GM18861 (cell line): ENCODE results near the gene GYG2.
A peak's percentile ranks its signal among the peaks of the same experiment; 100 is the strongest.

Source experiments
- ATAC-seq: cut with Tn5 transposase; IDR thresholded peaks from one replicate; pipeline ENCODE4 v1.9.1; 2021; ENCODE audit not compliant: unreplicated experiment

GYG2 gene

DNA sequence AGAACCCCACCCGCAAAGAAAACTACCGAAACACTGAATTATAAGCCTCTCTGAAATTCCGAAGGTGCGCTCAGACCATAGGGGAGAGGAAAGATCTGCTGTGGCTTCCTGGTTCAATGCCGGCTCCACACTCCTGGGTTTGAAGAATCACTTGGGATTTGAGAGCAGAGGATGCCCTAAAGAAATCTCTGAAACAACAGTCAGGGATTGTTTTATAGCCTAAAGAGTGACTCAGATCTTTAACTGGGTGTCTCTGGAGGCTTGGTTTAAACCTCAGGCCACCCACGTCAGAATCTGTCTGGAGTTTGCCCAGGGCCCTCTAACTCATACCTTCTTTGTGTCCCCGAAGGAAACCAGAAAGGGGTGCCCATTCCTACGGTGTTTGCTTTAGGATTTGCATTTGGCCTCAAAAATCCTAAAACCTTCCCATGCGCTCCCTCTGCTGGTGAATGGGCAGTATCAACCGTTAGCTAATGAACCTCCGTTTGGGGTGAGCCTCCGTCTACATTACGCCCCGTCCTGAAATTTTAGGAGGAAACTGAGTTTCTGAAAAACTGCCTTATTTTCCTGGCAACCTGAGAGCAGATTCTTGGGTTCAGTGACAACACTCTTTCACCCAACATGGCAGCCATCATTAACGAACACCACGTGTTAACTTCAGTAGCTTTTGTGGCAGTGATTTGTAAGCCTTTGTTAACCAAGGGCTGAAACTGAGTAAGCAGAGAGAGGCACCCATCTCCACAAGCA, 16.4 kb upstream of the GYG2 start:
- ATAC-seq = peak; percentile 68

DNA sequence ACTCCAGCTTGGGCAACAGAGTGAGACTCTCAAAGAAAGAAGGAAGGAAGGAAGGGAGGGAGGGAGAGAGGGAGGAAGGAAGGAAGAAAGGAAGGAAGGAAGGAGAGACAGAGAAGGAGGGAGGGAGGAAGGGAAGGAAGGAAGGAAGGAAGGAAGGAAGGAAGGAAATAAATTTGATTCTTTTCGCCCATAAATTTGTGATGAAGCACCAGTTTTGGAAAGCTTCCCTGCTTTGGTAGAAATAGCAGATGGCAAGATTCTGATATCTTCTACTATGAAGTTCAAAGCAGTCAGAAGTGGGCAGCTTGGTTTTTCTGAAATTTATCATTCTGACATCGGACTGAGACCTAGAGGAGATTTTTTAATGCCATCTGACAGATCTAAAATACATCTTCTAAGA, 11.7 kb upstream of the GYG2 start:
- no peak for ATAC-seq

DNA sequence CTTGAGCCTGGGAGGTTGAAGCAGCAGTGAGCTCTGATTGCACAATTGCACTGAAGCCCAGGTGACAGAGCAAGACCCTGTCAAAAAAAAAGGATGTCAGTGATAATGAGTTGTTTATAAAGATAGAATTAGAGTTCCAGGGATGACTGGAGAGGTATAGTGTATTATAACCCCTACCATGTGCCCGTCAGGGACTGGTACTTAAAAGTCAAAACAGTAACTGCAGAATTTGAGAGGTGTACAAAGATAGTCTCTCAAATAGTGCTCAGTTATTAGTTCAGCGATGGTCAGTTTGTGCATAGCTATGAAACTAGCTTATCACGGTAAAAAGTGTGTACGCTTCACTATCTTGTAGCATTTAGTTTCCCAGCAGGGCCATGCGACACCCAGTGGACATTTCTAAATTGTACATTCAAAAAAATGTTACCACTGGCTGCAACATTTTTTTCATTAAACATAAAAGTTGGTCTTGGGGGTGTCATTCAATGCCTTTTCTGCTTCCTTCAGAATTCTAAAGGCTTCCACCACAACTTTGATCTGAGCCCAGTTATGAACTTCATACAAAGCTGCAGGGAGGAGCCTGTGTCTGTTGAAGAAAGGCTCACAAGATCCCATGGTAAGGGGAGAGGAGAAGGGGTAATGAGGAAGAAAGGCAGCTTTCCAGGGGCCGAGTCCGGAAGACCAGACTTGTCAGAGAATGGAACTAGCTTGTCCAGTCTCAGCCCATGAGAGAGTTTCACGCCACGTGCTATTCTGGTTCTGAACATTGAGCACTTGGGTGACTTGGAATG, 9.2 kb upstream of the GYG2 start:
- no peak for ATAC-seq

DNA sequence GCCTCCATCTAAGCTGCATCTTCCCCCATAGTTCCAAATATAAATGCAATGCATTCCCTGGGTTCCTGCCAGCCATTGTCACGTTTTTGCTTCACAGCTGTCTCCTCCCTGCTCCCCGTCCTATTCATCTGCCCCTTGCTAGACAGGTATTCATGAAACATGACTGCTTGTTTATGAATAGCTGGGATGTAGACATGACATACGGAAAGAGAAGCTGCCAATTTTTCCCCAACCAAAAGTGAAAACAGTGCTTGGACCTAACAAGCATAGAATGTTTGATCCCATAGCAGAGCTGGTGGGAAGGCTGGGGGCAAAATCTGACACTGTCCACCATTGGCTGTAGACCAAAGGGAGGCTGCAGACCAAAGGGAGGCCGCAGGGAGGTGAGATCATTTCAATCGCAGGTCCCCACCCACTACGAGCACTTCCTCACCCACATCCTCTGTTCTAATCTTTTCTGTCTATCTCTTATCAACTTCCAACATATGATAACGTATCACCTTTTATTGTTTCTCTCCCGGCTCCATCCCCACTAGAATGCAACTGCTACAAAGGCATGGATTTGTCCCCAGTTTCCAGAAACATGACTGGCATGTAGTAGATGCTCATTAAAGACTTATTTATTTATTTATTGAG, 8.5 kb upstream of the GYG2 start:
- ATAC-seq = no peak

DNA sequence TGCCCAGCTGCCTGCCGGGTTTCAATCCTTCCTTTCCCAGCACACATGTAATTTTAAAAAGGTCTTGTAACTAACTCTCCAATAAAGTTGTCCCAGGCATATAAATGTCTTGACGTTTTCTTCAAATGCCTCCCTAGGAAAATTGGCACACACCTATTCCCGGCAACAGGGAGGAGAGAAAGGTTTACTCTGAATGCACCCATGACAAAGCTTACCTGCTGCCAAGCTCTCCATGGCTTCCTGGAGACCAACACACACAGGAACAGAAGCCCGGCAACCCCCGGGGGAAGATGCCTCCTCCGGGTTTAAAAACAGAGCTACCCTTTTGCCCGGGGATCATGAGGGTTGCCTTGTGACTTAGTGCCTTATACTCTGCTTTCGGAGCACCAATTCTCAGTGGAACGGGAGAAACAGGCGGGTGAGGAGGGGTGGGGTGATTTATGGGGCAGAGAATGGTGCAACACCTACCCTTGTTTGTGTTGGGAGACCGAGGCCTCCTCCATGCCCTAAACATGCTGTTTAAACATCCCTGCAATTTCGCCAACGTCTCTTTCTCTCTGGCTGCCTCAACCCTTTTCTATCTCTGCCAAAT, 4.8 kb upstream of the GYG2 start:
- ATAC-seq = no peak

DNA sequence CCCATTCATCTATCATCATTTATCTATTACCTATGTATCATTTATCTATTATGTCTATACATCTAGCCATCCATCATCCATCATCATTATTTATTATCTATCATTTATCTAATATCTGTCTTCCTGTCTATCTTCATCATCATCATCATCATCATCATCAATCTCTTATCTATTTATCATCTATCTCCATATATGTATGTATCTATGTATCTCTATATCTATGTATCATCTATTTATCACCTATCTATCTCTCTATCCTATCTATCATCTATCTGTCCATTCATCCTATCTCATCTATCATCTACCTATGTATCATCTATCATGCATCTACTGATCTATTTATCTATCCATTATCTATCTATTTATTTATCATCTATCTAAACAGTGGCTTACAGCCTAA, 3.8 kb upstream of the GYG2 start:
- no peak for ATAC-seq

DNA sequence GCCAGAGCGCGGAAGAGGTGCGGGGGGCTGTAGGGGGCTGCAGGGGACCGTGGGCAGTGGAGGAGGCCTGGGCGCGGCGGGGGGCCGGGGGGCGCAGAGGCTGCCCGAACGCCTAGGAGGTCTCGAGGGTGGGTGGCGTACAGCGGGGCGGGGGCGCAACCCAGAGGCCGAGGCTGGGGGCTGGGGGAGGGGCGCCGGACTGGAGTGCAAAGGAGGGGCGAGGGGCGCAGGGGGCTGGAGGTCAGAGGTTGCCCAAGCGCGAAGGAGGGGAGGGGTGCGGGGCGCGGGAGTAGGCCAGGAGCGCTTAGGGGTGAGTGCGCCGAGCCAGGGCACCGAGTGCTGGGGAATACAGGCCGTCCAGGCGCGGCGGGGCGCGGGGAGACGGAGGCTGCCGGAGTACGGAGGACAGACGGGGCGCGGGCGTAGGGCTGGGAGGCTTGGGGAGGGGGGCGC, 255 bp downstream of the GYG2 start:
- no peak for ATAC-seq

DNA sequence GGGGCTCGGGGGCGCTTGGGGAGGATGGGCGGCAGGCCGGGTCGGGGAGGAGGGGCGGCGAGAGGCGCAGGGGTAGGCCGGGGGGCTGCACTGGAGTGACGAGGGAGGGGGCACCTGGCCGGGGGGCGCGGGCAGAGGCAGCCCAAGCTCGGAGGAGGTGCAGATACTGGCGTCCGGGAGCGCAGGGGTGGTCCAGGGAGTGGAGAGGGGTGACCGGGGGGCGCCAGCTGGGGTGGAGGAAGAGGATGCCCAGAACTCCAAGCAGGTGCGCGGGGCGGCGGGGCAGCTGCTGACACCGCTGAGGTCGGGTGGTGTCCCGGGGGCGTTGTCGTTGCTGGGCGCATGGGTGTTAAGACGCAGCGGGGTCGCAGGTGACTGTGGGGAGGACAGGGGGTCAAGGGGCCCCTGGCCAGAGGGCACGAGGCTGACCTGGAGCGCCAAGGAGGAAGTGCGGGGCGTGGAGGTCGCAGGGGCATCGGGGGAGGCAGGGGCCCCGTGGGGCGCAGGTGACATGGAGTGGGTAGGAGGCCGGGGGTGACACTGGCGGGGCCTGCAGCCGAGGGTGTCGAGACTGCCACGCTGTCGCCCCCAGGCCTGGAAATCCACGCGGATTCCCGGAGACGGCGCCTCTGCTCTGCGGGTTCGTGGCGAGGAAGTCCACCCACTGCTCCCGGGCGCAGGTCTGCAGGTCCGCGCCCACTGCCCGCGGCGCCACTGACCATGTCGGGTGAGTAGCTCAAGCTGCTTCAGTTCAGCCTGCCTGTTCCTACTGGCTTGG, 928 bp downstream of the GYG2 start:
- ATAC-seq = no peak

DNA sequence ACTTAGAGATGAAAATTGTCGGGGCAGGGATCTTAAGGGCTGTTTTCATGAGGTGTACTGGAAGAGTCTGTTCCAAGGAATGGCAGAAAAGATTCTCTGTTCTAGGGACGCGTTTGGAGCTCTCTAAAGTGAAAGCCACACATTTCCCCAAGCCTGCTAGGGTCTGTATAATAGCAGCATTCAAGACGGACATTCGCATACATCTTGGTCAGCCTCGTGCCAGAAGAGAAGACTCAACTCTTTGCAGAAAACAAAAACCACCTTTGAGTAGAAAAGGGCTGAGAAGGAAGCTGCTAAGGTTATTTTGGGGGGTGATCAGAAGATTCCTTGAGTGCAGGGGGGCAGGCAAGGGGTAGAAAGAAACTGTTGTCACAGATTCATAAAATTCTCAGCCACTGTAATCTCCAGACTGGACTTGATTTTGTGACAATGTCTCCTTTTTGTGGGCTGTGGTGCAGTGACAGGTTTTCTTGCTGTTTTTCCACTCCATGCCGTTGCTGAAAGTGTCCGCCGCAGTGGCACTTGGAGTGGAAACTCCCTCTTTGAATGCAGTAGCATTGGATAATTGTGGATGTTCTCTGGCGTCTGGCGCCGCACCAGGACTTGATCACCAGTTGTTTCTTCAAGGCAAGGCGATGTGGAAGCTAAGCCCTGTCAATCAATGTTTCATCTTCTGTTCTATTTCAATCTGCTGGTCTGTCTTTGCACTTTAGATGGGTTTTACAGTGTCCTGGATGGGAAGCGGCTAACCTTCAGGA, 2.9 kb downstream of the GYG2 start:
- no peak for ATAC-seq

DNA sequence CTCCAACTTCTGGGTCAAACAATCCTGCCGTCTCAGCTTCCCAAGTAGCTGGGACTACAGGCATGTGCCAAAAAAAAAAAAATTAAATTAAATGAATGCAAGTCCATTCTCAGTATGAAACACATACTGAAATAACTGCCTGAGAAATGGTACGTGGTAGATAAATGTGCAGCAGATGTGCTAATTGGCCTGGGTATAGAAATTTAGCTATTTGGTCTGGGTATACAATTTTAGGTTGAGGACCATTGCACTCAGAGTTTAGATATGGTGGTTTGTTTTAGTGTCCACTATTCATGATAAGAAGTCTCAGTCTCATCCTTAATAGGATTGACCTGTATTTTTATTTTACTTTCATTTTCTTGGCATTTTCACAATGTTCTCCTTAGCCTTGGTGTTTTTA, 9.2 kb downstream of the GYG2 start:
- ATAC-seq = no peak

DNA sequence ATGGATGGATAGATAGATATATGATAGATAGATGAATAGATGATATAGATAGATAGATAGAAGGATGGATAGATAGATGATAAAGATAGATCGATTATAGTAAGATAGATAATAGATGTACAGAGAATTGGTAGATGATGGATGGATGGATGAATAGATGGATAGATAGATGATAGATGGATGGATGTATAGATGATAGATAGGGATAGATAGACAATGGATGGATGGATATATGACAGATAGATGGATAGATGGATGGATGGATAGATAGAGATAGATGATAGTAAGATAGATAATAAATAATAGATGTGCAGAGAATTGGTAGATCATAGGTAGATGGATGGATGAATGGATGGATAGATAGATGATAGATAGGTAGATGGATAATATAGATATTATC, 12.2 kb downstream of the GYG2 start:
- ATAC-seq = no peak

DNA sequence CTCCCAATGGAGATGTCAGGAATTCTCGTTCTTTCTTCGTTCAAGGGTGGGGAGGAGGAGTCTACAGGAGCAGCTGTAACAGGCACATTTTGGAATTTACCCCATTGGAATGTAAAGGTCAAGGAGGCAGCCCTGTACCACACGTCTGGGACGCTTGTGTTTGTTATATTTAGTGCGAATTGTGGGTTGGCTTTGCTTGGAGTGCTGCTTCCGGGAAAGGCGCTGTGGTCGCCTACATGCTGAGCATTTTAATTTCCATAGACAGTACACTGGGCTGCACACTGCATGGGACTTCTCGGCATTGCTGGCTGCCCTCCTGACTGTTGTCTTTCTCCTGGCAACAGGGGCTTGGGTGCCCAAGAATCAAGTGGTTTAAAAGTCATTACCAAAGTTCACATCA, 12.8 kb downstream of the GYG2 start:
- ATAC-seq = no peak

DNA sequence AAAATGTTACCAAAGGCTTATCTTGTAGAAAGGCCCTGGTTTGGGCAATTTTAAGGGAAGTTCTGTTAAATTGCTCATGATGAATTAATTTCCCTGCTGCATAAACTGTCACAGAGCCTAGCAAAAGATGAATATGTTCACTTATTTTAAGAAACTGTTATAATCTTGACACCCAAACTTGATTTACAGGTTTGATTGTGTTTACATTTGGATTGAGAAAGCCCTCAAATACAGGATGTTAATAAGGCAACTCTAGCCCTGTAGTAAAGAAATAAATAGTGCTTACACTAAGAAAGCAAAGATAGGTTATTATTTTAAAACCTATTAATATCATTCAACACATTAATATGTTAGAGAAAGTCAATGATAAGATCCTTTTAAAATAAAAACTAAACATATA, 18.3 kb downstream of the GYG2 start:
- ATAC-seq = no peak

DNA sequence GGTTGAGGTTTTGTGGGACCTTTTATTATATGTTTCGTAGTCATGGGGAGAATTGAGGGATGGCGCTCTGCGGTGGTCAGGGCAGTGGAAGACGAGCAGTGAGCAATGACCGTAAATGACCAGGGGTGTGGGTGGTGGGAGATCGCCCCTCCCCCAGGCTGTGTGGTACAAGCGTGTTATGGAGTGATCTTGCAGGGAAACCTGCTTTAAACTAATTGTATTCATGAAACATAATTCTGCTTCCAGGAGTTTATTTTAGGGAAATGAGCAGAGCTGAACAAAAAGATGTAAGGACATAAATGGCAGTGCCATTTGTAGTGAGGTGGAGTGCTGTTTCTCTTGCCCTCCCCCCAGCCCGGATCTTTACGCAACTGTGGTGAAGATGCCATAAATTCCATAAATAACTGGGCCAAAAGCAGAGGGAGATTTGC, 20.2 kb downstream of the GYG2 start:
- ATAC-seq = no peak

DNA sequence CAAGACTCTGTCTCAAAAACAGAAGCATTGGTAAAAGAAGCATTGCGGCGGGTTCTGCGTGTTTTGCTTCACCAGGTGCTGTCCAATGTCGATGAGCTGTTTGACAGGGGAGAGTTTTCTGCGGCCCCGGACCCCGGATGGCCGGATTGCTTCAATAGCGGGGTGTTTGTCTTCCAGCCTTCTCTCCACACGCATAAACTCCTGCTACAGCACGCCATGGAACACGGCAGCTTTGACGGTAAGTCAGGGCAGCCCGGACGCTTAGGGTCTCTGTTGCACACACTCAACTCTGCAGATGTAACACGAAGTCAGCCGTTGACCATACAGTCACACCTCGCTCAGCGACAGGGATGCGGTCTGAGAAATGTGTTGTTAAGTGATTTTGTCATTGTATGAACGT, 26.2 kb downstream of the GYG2 start:
- no peak for ATAC-seq

DNA sequence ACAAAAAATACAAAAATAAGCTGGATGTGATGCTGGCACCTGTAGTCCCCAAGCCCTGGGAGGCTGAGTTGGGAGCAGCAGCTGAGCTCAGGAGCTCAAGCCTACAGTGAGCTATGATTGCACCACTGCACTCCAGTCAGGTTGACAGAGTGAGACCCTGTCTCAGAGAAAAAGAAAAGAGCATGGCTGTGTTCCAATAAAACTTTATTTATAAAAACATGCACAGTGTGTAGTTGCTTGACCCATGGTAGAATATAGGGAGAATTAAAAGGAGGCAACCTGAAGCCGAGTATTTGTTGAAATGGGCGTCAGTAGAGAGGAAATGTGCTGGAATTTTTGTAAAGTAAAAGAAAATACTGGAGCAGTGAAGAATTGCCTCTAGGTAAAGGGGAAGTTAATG, 27.0 kb downstream of the GYG2 start:
- ATAC-seq = no peak

DNA sequence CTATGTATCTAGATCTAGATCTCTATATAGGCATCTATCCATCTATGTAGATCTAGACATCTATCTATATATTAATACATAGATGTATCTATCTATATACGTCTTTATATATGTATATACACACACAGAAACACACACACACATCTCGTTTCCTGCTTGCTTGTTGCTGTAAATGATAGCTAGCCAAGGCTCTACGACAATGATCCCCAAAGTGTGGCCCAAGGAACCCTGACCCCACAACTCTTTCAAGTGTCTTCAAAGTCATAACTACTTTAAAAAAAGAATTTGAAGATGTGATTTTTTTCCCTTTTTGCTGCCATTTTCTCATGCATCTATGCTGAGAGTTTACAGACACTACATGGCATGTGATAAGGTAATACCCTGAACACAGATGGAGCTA, 28.8 kb downstream of the GYG2 start:
- no peak for ATAC-seq

DNA sequence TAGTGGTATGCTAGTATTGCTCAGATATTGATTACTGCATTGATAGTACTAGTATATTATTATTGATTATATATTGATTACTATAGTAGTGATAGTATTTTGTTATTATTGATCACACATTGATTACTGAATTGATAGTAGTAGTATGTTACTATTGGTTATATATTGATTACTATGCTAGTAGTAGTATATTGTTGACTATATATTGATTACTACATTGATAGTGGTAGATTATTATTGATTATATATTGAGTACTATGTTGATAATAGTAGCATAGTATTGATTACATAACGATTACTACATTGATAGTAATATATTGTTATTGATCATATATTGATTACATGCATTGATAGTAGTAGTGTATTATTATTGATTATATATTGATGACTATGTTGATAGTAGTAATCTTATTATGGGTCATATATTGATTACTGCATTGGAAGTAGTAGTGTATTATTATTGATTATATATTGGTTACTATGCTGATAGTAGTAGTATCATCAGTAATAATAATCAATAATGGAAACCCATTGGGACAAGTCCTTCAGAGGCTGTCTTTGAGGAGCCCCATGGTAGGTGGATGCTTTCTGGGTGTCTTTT, 30.6 kb downstream of the GYG2 start:
- no peak for ATAC-seq

DNA sequence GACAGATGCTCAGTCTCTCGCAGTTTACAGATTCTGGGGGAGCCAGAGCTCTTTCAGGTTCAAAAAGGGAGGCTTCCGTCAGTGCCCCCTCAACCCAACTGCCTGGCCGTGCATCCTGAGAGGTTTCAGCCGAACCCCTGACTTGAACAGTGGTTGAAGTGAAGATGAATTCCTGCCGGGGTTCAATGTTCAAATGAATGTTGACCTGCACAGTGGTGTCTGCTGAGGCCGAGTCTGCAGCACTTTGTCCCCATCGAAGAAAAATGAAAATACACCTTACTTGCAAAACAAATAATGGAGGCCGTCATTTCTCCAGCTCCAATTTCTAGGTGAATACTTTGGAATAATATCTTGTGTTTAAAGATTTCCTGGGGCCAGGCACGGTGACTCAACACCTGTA, 33.7 kb downstream of the GYG2 start:
- ATAC-seq = no peak

DNA sequence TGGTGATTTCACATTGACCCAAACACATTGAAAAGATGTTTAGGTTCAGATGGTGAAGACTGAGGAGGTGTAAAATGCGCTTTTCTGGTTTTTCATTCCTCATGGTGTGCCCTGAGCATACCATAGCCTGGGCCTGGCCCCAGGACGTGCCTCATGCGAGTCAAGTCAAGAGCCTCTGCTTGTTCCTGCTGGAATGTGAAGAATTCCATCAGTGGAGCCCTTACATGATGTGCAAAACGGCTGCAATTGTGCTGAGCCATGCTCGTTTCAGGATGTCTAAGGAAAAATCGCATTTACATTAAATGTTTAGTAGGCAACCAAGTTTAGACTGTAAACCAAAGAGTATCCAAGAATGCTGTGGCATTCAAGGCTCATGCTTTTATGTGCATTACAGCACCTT, 34.9 kb downstream of the GYG2 start:
- ATAC-seq = no peak
